Nephron progenitor cell (in vitro differentiated cells): ENCODE results near the gene KLHL33.

Experiments
- DNase-seq: peaks from one replicate; pipeline ENCODE4 v3.0.0; 2021
- H3K27ac Mint-ChIP-seq: 2 replicates; pipeline ENCODE4 v1.8.0; 2021; ENCODE audit warnings: mild to moderate bottlenecking, moderate library complexity, mixed read lengths
- H3K27me3 Mint-ChIP-seq: 2 replicates; pipeline ENCODE4 v1.8.0; 2021; ENCODE audit warnings: mild to moderate bottlenecking, low read depth, mixed read lengths; ENCODE audit not compliant: poor library complexity
- H3K36me3 Mint-ChIP-seq: 2 replicates; pipeline ENCODE4 v1.8.0; 2021; ENCODE audit warnings: low read depth, mixed read lengths
- H3K4me1 Mint-ChIP-seq: 2 replicates; pipeline ENCODE4 v1.8.0; 2021; ENCODE audit warnings: mixed read lengths
- H3K4me3 Mint-ChIP-seq: 2 replicates; pipeline ENCODE4 v1.8.0; 2021; ENCODE audit warnings: mild to moderate bottlenecking, moderate library complexity, mixed read lengths
- H3K9me3 Mint-ChIP-seq: 2 replicates; pipeline ENCODE4 v1.8.0; 2021; ENCODE audit warnings: mild to moderate bottlenecking, moderate library complexity, mixed read lengths
- TF ChIP-seq, protein P1 (sequence below): fragments of 200-600 bp; sonication (generic); IDR thresholded peaks from 2 replicates; pipeline ENCODE4 v1.5.0; 2021; ENCODE audit warnings: antibody characterized with exemption

The KLHL33 gene

DNA sequence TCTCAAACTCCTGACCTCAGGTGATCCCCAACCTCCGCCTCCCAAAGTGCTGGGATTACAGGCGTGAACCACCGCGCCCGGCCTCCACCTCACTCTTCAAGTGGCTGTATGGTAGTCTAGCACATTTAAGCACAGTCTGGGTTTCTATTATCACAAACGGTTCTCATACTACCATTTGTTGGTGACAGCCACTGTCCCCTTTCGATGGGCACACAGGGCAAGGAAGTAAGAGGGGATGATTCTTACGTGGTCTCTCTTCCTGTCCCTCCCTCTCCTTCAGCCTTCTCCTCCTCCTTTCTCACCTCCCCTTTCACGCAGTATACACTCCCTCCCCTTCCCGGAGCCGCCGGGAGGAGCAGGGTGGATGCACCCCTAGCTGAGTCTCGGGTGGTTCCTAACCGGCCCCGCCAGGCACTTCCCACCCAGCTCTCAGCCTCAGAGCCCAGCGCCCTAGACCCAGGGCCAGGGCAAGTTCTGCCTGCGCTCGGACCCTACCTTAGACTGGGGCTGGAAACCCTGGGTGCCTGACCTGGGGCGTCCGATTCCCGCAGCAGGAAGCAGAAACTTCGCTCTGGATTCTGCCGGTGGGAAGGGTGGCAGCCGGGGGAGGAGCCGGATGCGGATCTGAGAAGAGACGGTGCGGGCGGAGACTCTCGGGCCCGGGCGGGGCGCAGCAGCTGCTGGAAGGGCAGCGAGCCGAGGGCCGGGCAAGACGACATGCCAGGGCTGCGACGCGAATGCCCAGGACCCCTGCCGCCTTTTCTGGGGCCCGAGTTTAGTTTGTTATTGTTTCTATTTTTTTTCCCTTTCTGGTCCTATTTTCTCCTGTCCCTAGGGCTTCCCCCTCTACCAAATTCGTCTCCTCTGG is 22.9 kb downstream of the KLHL33 start, which contains the start of gene TEP1:
TSS of gene TEP1 (minus strand) at position 626 of the 868 bp plus-strand sequence. CDS start 5,062 bp downstream, outside the sequence.
- Mint-ChIP-seq H3K27me3 (no peaks in the 10 kb centered on the region), H3K27ac (peak within 1 kb of the TSS; percentile 78), H3K4me3 (peak within 1 kb of the TSS; percentile 94), H3K36me3 (peaks cover 2% of the 10 kb centered on the region), H3K4me1 (peaks cover 34% of the 10 kb centered on the region), H3K9me3 (no peaks in the 10 kb centered on the region)
- peak; percentile 84 for DNase-seq
- TF ChIP-seq, protein P1, sequence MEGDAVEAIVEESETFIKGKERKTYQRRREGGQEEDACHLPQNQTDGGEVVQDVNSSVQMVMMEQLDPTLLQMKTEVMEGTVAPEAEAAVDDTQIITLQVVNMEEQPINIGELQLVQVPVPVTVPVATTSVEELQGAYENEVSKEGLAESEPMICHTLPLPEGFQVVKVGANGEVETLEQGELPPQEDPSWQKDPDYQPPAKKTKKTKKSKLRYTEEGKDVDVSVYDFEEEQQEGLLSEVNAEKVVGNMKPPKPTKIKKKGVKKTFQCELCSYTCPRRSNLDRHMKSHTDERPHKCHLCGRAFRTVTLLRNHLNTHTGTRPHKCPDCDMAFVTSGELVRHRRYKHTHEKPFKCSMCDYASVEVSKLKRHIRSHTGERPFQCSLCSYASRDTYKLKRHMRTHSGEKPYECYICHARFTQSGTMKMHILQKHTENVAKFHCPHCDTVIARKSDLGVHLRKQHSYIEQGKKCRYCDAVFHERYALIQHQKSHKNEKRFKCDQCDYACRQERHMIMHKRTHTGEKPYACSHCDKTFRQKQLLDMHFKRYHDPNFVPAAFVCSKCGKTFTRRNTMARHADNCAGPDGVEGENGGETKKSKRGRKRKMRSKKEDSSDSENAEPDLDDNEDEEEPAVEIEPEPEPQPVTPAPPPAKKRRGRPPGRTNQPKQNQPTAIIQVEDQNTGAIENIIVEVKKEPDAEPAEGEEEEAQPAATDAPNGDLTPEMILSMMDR: no peak

DNA sequence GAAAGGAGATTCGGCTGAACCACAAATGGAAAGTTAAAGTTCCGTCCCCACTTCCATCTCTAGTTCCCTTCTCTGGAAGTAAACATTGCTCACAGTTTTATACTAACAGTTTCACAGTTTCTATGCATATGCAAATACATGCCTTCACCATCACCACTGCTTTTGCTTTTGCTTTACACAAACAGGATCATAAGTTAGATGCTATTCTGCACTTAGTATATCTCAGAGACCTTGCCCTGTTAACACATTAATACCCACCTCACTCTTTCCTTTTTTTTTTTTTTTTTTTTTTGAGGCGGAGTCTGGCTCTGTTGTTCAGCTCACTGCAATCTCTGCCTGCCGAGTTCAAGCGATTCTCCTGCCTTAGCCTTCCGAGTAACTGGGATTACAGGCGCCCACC is 23.6 kb downstream of the KLHL33 start:
- no peak for DNase-seq
- TF ChIP-seq, protein P1: no peak
- peak overlapping the region; percentile 78 for H3K27ac Mint-ChIP-seq
- peak overlapping the region; percentile 94 for H3K4me3 Mint-ChIP-seq
- no peaks in the 10 kb centered on the region for H3K9me3 Mint-ChIP-seq
- no peaks in the 10 kb centered on the region for H3K27me3 Mint-ChIP-seq
- peaks cover 34% of the 10 kb centered on the region for H3K4me1 Mint-ChIP-seq
- peaks cover 9% of the 10 kb centered on the region for H3K36me3 Mint-ChIP-seq

DNA sequence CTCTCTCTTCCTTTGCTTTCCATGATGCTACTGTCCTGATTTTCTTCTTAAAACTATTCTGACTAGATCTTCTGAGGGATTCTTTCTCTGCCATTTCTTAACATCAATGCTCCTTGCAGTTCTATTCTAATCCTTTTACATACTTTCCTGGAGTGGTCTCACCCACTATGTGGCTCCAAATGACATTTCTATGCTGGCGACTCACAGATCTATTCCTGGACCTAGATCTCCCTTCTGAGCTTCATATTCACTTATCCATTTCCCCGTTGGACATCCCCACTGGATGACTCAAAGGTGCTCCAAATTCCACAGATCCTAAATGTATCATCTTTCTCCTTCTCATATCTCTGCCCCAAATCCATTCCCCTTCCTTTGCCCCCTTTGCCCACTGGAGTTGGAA is 26.7 kb downstream of the KLHL33 start:
- no peaks in the 10 kb centered on the region for H3K9me3 Mint-ChIP-seq
- peaks cover 22% of the 10 kb centered on the region for H3K4me1 Mint-ChIP-seq
- no peak for DNase-seq
- TF ChIP-seq, protein P1: no peak
- H3K4me3 Mint-ChIP-seq: no peak overlapping the region
- H3K36me3 Mint-ChIP-seq: peaks cover 29% of the 10 kb centered on the region
- no peak overlapping the region for H3K27ac Mint-ChIP-seq
- no peaks in the 10 kb centered on the region for H3K27me3 Mint-ChIP-seq

DNA sequence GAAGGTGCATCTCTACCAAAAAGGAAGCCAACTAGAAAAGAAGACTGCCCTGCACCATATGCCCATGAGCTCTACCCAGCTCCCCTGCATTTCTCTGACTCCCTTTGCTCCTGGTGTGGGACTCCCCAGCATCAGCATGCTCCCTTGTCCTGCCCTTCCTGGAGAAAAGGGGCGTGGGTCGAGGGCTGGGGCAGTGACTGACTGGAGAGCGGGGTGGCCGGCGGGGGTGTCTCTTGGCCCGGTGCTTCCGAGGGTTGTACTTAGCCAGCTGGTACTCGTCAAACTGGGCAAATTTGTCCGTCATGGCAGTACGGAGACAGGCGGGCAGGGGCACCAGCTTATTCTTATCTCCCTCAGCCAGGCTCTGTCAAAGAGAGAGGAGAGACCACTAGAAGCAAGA is 32.4 kb downstream of the KLHL33 start:
- Mint-ChIP-seq H3K4me1 (no peaks in the 10 kb centered on the region), H3K27ac (no peak overlapping the region), H3K9me3 (no peaks in the 10 kb centered on the region), H3K4me3 (no peak overlapping the region), H3K36me3 (peaks cover 58% of the 10 kb centered on the region), H3K27me3 (no peaks in the 10 kb centered on the region)
- no peak for DNase-seq
- TF ChIP-seq, protein P1: no peak

DNA sequence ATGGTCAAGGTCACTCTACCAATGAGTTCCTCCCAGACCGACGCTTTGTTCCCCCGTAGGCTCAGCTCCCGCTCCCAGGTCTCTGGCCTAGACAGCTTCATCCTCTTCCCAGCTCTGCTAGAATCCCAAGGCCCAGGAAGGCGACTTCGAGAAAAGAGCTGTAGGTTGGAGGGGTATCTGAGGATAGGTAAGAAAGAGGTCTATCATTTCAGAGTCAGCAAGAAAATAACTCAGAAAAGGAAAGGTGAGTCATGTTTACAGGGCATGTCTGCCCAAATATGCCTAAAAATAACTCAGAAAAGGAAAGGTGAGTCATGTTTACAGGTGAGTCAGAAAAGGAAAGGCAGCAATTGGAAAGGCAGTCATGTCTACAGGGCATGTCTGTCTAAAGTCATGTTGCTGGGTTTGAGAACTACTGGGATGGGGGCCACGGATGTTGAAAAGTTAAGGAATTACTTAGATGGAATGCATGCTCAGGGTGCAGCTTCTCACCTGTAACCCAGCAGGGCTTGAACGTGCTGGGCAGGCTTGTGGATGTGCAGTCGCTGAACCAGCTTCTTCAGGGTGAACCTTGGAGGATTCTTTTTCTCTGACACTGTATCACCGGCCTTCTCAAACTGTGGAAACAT is 34.9 kb downstream of the KLHL33 start:
- H3K36me3 Mint-ChIP-seq: peaks cover 54% of the 10 kb centered on the region
- H3K27ac Mint-ChIP-seq: peak overlapping the region; percentile 12

More for the DNA sequence above, 34.9 kb downstream of the KLHL33 start:
- H3K9me3 Mint-ChIP-seq: no peaks in the 10 kb centered on the region
- TF ChIP-seq, protein P1: no peak
- H3K4me1 Mint-ChIP-seq: no peaks in the 10 kb centered on the region
- DNase-seq: no peak
- no peaks in the 10 kb centered on the region for H3K27me3 Mint-ChIP-seq
- H3K4me3 Mint-ChIP-seq: no peak overlapping the region
